PC-3 (cell line): Measurements from ENCODE around the gene SPATA33.

Experiments
- CTCF ChIP-seq: fragments of 300-600 bp; sonication (generic); conservative IDR thresholded peaks from 2 replicates; pipeline ENCODE4 v1.5.1; 2017; ENCODE audit warnings: antibody characterized with exemption, low read depth, mild to moderate bottlenecking, low read length
- EZH2 ChIP-seq: fragments of 300-600 bp; sonication (generic); IDR thresholded peaks from one replicate; pipeline ENCODE4 v1.6.1; 2017; ENCODE audit warnings: antibody characterized with exemption, mild to moderate bottlenecking, low read length; ENCODE audit not compliant: unreplicated experiment

GRCh38 chr16:89655062-89655643, 2.5 kb upstream of the SPATA33 start:
- no peak for TF ChIP-seq CTCF
- no peak for TF ChIP-seq EZH2
